HG02981 (cell line): Measurements from ENCODE around the gene EFCC1.

Source experiments
- ATAC-seq: cut with Tn5 transposase; IDR thresholded peaks from one replicate; pipeline ENCODE4 v1.9.1; 2021; ENCODE audit warnings: mild to moderate bottlenecking, moderate library complexity; ENCODE audit not compliant: unreplicated experiment

The EFCC1 gene

GRCh38 chr3:128994173-128994512 is 7.0 kb upstream of the EFCC1 start:
- no peak for ATAC-seq

- no peak for ATAC-seq
These were observed 6.2 kb upstream of the EFCC1 start for GRCh38 chr3:128994581-128995546.

- ATAC-seq, result no peak
These were observed 5.4 kb upstream of the EFCC1 start for GRCh38 chr3:128995737-128996136.

- ATAC-seq, result no peak
These were observed 4.9 kb upstream of the EFCC1 start for GRCh38 chr3:128996200-128996599.

- ATAC-seq, result no peak
These were observed 4.4 kb upstream of the EFCC1 start for GRCh38 chr3:128996726-128997125.

- no peak for ATAC-seq
These were observed 3.5 kb upstream of the EFCC1 start for GRCh38 chr3:128997486-128998133.

GRCh38 chr3:128998561-128998960 is 2.5 kb upstream of the EFCC1 start:
- no peak for ATAC-seq

GRCh38 chr3:128999102-128999501 is 2.0 kb upstream of the EFCC1 start:
- ATAC-seq, result no peak

GRCh38 chr3:129000742-129001100 is 383 bp upstream of the EFCC1 start:
- ATAC-seq, result no peak

GRCh38 chr3:129001806-129002572 is 885 bp downstream of the EFCC1 start:
- ATAC-seq, result no peak

GRCh38 chr3:129002573-129003569 is 1.8 kb downstream of the EFCC1 start:
- no peak for ATAC-seq

- no peak for ATAC-seq
These were observed 2.5 kb downstream of the EFCC1 start for GRCh38 chr3:129003578-129004112.

GRCh38 chr3:129004639-129005295 is 3.7 kb downstream of the EFCC1 start:
- ATAC-seq, result no peak

GRCh38 chr3:129005526-129006303 is 4.6 kb downstream of the EFCC1 start:
- no peak for ATAC-seq

- ATAC-seq, result no peak
These were observed 5.8 kb downstream of the EFCC1 start for GRCh38 chr3:129006864-129007263.

- ATAC-seq, result no peak
These were observed 6.7 kb downstream of the EFCC1 start for GRCh38 chr3:129007792-129008191.

GRCh38 chr3:129009266-129009665 is 8.2 kb downstream of the EFCC1 start:
- no peak for ATAC-seq

GRCh38 chr3:129010310-129010956 is 9.3 kb downstream of the EFCC1 start:
- no peak for ATAC-seq
